Erythroblast (primary cell): ENCODE results near the gene ANXA9.

Experiments
- GATA1 ChIP-seq: IDR thresholded peaks from 2 replicates; pipeline ENCODE4 v1.6.1; 2011; ENCODE audit warnings: low read depth, mild to moderate bottlenecking, control low read depth, low read length, moderate library complexity
- POLR2A ChIP-seq: IDR thresholded peaks from 2 replicates; pipeline ENCODE4 v1.6.1; 2011; ENCODE audit warnings: mild to moderate bottlenecking, low read length

- TF ChIP-seq POLR2A (no peak), GATA1 (no peak)
Measured at GRCh38 chr1:150968491-150968890, 13.6 kb upstream of the ANXA9 start.
